Measurements from ENCODE around the gene ITGB5. TPM values are rescaled to one million over a fixed set of nuclear protein-coding genes. Genes with fewer than 3 reads are reported as not detected.

Gene ITGB5
- 100 to 1,000 TPM in 3 of 4 donors, 10 to 100 TPM in 1; 79.2 to 122 (median 110) TPM for total RNA-seq

DNA sequence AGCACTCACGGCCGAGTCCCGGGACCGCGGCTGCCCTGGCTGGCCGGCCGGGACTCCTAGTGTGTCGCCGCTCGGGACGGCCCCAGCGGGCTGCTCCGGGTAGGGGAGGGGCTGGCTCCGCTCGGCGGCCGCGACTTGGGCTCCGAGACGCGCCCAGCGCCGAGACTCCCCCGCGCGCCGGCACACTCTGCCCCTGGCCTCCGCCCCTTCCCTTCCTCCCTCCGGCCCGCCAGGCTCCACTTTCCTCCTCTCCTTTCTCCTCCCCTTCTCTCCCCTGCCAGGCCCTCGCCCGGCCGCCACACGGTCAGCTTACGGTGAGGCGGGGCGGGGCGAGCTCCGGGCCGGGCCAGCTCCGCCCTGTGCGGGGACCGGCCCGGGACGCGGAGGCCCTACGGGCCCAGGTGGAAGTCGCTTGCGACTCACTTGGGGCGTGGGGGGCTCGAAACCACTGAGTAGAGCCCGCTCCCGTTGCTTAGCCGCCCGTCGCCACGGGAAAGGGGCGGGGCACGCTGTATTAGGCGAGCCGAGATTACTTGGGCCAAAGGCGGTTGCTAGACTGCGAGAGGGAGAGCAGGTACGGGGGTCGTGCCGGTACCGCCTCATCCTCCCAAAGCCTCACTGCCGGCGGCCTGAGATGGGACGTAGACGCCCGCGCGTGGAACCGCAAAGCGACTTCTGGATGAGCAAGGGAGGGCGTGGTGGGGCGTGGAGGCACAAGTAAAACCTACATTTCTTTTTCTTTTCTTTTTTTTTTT, at the start of gene ITGB5:
ITGB5 (minus strand) TSS at position 189 of the 755 bp plus-strand sequence. CDS start 365 bp downstream, outside the sequence.
- peak within 1 kb of the TSS; percentile 89 to 91 (median 89) for H3K27ac ChIP-seq
- no peaks in the 10 kb centered on the region for H3K9me3 ChIP-seq
- peak in 1 of 6 experiments; percentile 10 for TF ChIP-seq CTCF (IDR thresholded peaks at IDR 0.05)
- peak in 1 of 2 donors; percentile 84 for TF ChIP-seq POLR2A (IDR thresholded peaks at IDR 0.05)
- DNase-seq = peak; percentile 88 to 89
- 6 to 8% methylated on average over 19 to 39 of the region's 78 CpGs for WGBS, 2 donors
- peak within 1 kb of the TSS; percentile 41 to 79 (median 66) for H3K4me3 ChIP-seq (replicated peaks in 1 of 3)
- H3K27me3 ChIP-seq = no peaks in the 10 kb centered on the region
- peaks cover 10 to 31% of the 10 kb centered on the region in 2 donors for H3K4me1 ChIP-seq
- intact Hi-C loops (cut with DNase I) = no loop called here
- no peaks in the 10 kb centered on the region for H3K36me3 ChIP-seq

DNA sequence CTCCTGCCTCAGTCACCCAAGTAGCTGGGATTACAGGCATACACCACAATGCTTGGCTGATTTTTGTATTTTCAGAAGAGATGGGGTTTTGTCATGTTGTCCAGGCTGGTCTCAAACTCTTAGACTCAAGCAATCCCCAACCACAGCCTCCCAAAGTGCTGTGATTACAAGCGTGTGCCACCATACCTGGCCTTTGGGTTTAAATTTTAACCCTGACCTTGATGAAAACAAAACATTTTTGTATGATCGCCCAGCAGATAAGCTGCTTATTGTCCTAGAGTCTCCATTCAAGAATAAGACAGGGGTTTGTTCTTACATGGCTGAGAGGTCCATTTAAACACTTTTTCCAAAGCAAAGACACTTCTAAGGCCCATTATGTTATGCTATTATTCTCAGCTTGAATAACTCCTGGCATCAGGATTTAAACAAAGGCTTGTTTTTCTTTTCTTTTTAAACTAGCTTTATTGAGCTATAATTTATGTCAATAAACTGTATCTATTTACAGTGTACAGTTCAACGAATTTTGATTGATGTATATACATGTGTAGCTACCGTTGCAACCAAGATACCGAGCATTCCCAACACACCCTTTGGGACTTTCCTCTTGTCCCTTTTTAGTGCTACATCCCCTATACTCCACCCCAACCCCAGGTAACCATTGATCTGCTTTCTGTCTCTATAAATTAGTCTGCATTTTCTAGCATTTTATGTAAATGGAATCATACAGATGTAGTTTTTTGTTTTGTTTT, 48.8 kb upstream of the ITGB5 start:
- H3K4me1 ChIP-seq = no peaks in the 10 kb centered on the region
- WGBS, 2 donors = 88 to 96% methylated on average over 5 of the region's 5 CpGs
- no peaks in the 10 kb centered on the region for H3K27me3 ChIP-seq
- intact Hi-C loops (cut with DNase I) = loop anchor here (10.0 kb wide), 1 partner anchor 629 kb away; no protein-coding TSS in a partner anchor
- no peaks in the 10 kb centered on the region for H3K36me3 ChIP-seq
- H3K4me3 ChIP-seq (replicated peaks in 1 of 3) = no peak overlapping the region
- H3K27ac ChIP-seq = no peak overlapping the region
- TF ChIP-seq POLR2A (IDR thresholded peaks at IDR 0.05) = no peak
- TF ChIP-seq CTCF (IDR thresholded peaks at IDR 0.05) = no peak
- no peaks in the 10 kb centered on the region for H3K9me3 ChIP-seq
- DNase-seq = no peak

GRCh38 chr3:124935264-124935663, 48.1 kb upstream of the ITGB5 start:
- DNase-seq = no peak
- intact Hi-C loops (cut with DNase I) = loop anchor here (10.0 kb wide), 1 partner anchor 630 kb away; no protein-coding TSS in a partner anchor
- Histone ChIP-seq H3K27ac (no peak overlapping the region), H3K4me1 (no peaks in the 10 kb centered on the region), H3K4me3 (replicated peaks in 1 of 3) (no peak overlapping the region), H3K27me3 (no peaks in the 10 kb centered on the region), H3K36me3 (no peaks in the 10 kb centered on the region), H3K9me3 (no peaks in the 10 kb centered on the region)
- TF ChIP-seq POLR2A (IDR thresholded peaks at IDR 0.05) = no peak
- TF ChIP-seq CTCF (IDR thresholded peaks at IDR 0.05) = no peak

DNA sequence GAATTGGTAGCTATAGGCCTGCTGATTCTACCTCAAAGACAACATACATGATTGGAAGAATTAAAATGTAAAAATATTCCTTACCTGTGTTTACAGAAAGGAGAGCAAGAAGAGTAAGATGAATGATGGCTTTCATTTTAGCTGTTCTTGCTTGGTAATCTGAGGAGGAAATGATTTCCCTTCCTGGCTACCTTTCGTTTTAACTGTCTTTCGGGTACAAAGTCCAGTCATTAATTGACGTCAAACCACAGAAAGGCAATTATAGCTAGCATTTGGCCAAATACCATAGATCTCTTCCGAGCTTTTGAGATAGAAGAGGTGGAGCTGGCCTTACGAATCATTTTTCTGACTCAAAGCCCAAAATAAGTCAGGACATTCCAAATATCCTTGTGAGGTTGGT, 47.4 kb upstream of the ITGB5 start, which contains the start of gene MUC13:
MUC13 (minus strand) TSS at position 175 of the 400 bp plus-strand sequence; CDS start at position 136, 39 bp downstream.
- DNase-seq = no peak
- WGBS, 2 donors = 91 to 93% methylated on average over 5 of the region's 5 CpGs
- H3K4me1 ChIP-seq = no peaks in the 10 kb centered on the region
- no peaks in the 10 kb centered on the region for H3K36me3 ChIP-seq
- no peak within 1 kb of the TSS for H3K4me3 ChIP-seq (replicated peaks in 1 of 3)
- no peaks in the 10 kb centered on the region for H3K27me3 ChIP-seq
- TF ChIP-seq POLR2A (IDR thresholded peaks at IDR 0.05) (no peak), CTCF (IDR thresholded peaks at IDR 0.05) (no peak)
- no peak within 1 kb of the TSS for H3K27ac ChIP-seq
- intact Hi-C loops (cut with DNase I) = loop anchor here (10.0 kb wide), 1 partner anchor 630 kb away; no protein-coding TSS in a partner anchor
- H3K9me3 ChIP-seq = no peaks in the 10 kb centered on the region
